ENCODE measurements around the gene DNMT1.

GRCh38 chr19:10091370-10091687 is 103.4 kb downstream of the DNMT1 start:
- TF ChIP-seq CTCF (IDR thresholded peaks at IDR 0.05), result no peak
- TF ChIP-seq POLR2A (IDR thresholded peaks at IDR 0.05), result no peak

Measured in transverse colon (tissue), 3 donors.